Adrenal gland (tissue), 5 donors: ENCODE results near the gene SUV39H2.

ENCODE experiments used
- CTCF ChIP-seq, 6 experiments: fragments of 450-650 bp in 4 of 6; fragments of 200-600 bp in 2 of 6; sonication (generic) in 1 of 6; IDR thresholded peaks; 1 replicate in 5 of 6; 2 replicates in 1 of 6; pipeline versions ENCODE4 v1.5.1 to v1.8.0; 2016 to 2021; ENCODE audit warnings: antibody characterized with exemption in 6 of 6, mild to moderate bottlenecking in 2 of 6, moderate library complexity in 1 of 6
- POLR2A ChIP-seq, 2 donors: fragments of 450-650 bp; IDR thresholded peaks; one replicate each; pipeline ENCODE4 v1.6.1; 2017; ENCODE audit warnings: antibody characterized with exemption in 2 of 2, mild to moderate bottlenecking in 2 of 2, moderate library complexity in 1 of 2
- donor health status: DM: no; HTN: no; CAD: no.

DNA sequence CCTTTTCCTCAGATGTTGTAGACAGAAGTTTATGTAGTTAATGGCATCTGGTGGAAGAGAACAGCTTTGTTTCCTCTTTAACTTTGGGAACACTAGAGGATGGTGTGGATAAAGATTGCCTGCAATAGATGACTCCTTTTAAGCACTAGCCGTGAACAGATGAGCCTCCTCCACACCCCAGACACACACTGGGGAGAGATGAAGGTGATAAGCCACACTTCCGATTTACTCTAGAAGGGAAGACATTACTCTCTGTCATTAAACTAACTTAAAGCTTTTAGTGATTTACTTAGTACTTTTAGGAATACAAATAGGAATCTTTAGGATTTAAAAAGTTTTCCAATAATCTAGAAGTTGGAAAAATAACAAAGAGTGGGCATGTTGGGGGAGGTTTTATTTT lies 33.7 kb upstream of the SUV39H2 start:
- TF ChIP-seq CTCF (IDR thresholded peaks at IDR 0.05) (no peak), POLR2A (IDR thresholded peaks at IDR 0.05) (no peak)
